Stomach (tissue), 4 donors: ENCODE results near the gene SEC31B.

ENCODE experiments used
- CTCF ChIP-seq, 7 experiments: fragments of 450-650 bp in 4 of 7; fragments of 200-600 bp in 3 of 7; sonication (generic) in 3 of 7; IDR thresholded peaks; one replicate each; pipeline ENCODE4 v1.5.1; 2016 to 2019; ENCODE audit warnings: antibody characterized with exemption in 7 of 7, control low read depth in 2 of 7, mild to moderate bottlenecking in 1 of 7
- POLR2A ChIP-seq, 4 donors: fragments of 450-650 bp; IDR thresholded peaks; one replicate each; pipeline ENCODE4 v1.6.1; 2016; ENCODE audit warnings: antibody characterized with exemption in 4 of 4, control low read depth in 2 of 4, mild to moderate bottlenecking in 1 of 4, moderate library complexity in 1 of 4
- POLR2AphosphoS5 ChIP-seq, 3 donors: sonication (generic); formaldehyde crosslinking; IDR thresholded peaks; one replicate each; pipeline ENCODE4 v1.6.1; 2016; ENCODE audit warnings: antibody characterized with exemption in 3 of 3

GRCh38 chr10:100516847-100517246, 2.8 kb downstream of the SEC31B start:
- TF ChIP-seq CTCF (IDR thresholded peaks at IDR 0.05) (no peak), POLR2A (IDR thresholded peaks at IDR 0.05) (no peak), POLR2AphosphoS5 (IDR thresholded peaks at IDR 0.05) (no peak)
